Right renal pelvis (tissue), 4 donors: ENCODE measurements around the gene CPT1C. TPM values are rescaled to one million over a fixed set of nuclear protein-coding genes. Genes with fewer than 3 reads are reported as not detected.

ENCODE experiments used
- DNase-seq, 4 donors: peaks; one replicate each; pipeline ENCODE4 v3.0.0-alpha.2; 2013; ENCODE audit warnings: low read depth in 4 of 4, low spot score in 3 of 4, missing footprints in 1 of 4
- polyA plus RNA-seq, 4 donors: library from polyadenylated mRNA; unstranded; fragments of 120-200 nt; gene quantifications; one replicate each; pipeline ENCODE4 v1.2.1, GENCODE V29; 2013; ENCODE audit not compliant: insufficient read length in 4 of 4

The CPT1C gene
- polyA plus RNA-seq, 4 donors, result 10.3 to 13.3 (median 12.2) TPM

DNA sequence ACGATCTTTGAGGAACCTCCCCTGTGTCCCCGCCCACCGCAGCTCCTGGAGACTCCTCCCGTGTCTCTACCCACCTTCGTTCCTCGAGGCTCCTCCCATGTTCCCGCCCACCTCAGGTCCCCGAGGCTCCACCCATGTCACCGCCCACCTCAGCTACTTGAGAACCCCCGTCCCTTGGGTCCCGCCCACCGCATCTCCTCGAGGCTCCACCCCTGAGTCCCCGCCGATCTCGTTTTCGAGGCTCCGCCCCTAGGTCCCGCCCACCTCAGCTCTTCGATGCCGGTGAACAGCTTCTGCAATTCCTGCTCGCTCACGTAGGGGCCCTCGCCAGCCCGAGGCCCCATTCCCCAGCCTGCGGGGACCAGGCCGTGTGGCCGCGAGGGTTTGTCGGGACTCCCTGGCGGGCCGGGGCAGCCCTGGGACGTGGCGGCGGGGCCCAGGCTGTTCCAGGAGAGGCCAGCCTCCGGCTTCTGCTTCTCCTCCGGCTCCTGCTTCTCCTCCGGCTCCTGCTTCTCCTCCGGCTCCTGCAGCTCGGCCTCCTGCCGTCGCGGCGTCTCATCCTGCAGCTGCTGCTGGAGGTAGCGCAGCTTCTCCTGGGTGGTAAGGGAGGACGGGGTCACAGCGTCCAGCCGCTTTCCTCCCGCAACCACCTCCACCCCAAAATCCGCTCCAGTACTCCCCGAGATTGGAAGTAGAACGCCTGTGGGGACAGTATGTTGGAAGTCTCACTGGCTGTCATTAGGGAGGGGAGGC lies 55.5 kb downstream of the CPT1C start:
- no peak for DNase-seq

DNA sequence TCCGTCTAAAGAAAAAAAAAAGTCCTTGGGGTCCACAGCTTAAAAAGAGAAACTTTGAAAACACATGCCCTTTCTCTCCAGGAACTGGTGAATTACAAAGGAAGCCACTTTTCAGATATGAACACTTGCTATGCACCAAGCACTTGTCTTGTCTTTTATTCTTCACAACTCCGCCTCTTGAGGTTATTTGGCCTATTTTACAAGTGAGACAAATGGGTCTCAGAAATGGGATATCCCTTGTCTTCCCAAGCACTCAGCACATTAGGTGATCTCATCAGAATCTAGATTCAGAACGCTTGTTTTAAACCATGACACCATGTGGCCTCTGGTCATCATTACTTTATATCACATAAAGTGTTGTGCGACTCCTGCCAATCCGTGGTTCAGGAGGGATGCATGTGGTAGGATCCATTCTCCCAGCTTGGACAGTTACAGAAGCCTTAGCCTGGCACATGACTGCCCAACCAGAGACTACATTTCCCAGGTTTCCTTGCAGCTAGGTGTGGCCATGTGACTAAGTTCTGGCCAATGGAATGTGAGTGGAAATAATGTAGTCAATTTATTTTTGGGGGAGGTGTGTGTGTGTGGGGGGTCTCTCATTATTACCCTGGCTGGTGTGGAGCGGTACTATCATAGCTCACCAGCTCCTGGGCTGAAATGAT lies 58.3 kb downstream of the CPT1C start:
- DNase-seq, result no peak

DNA sequence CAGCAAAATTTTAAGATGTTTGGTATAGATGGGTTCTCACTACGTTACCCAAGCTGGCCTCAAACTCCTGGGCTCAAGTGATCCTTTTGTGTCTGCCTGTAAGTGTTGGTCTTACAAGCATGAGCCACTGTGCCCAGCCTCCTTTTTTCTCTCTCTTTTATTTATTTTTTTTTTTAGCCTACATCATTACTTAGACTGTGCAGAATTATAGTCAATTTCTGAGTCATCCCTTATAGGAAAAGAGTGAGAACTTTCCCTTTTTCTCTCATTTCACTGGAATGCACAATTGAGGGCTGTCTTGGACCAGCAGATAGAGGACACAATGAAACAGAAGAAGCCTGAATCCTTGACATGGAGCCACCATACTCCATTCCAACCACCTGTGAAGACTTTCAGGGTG lies 58.9 kb downstream of the CPT1C start:
- DNase-seq, result no peak

GRCh38 chr19:49752701-49753100 lies 61.8 kb downstream of the CPT1C start:
- no peak for DNase-seq

DNA sequence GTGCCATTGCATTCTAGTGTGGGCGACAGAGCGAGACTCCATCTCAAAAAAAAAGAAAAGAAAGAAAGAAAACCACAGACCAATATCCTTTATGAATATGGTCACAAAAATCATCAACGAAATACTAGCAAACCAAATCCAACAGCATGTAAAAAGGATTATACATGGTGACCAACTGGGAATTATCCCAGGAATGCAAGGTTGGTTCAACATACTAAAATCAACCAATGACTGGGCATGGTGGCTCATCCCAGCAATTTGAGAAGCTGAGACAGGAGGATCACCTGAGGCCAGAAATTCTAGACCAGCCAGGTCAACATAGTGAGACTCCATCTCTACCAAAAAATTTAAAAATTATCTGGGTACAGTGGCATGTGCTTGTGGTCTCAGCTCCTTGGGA lies 65.0 kb downstream of the CPT1C start:
- DNase-seq, result no peak

DNA sequence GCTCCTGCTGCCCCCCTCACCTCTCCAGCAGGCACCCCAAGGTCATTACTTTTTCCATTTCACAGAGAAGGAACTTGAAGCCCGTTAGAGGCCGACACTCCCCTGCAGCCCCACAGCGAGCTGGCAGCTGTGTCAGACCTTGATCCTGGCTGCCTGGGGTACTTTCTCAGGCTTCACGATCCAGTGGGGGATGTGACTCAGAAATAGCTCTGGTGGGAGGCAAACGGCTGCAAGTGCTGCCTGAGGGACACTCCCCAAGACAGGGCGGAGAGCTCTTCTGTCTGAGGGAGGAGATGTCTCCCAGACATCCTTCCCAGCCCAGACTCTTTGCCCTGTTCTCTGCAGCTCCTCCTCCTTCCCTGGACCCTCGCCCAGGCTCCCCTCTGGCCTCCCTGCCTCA lies 67.4 kb downstream of the CPT1C start:
- no peak for DNase-seq

DNA sequence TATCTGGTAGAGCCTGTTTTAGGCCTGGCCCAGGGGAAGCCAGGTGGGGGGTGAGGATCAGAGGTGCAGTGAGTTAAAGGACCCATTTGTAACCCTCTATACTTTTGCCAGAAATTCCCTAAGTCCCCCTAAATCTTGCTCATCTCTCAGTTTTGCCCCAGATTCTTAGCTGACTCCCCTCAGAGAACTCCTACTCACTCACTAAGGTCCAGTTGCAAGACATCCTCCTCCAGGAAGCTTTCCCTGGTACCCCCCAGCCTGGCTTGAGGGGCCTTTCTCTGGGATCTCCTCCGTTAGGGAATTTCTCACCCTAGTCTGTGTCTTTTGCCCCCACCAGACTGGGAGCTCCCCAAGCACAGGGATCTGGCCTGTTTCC lies 70.3 kb downstream of the CPT1C start:
- DNase-seq, result no peak

DNA sequence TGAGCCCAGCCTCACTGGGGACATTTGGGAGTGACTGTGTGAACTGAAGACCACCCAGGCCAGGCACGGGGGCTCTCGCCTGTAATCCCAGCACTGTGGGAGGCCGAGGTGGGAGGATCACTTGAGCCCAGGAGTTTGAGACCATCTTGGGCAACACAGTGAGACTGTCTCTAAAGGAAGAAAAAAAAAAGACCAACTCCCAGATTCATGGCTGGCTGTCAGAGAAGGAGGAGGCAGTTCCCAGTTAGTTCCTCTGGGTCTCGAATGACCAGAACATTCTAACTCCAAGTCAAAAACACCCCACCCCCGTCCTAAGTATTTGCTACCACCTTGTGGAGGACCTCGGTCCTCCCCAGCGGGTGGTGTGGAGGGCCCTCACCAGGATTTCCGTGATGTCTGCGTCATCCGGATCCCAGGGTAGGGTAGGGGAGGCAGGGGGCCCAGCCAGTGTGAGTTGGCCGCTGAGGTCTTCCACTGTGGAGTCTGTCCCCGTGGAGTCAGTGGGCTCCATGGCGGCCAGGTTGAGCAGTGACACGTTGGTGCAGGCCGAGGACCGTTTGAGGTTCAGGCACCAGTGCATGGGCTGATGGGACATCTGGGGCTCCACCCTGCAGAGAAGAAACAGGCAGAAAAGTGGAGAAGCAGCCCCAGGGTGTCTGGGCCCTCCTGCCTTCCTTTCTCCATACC lies 70.9 kb downstream of the CPT1C start:
- DNase-seq, result peak in 1 of 4 donors; percentile 17

DNA sequence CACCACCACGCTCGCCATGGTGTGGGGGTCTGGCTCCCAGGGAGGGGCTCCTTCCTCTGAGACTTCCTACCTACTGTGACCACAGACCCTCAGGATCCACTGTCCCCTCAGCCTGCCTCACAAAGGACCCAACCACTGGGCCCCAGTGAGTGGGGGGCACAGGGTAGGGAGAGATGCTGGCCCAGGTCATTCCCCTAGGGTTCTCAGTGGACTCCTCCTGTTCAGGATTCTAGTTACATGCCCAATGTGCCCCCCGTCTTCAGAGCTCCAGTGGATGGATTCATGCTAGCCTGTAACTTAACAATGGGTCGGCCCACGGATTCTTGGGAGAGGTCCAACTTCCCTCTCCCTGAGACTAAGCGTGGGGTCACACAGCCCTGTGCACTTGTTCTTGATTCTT lies 72.3 kb downstream of the CPT1C start, which contains the start of gene TSKS:
Gene TSKS, minus strand, starts transcription at position 77 of the 400 bp plus-strand sequence. Its CDS starts 59 bp downstream, at position 18.
- no peak for DNase-seq

Other genes starting within 250 kb of the CPT1C start
- gene SLC17A7, start 249.6 kb upstream of the CPT1C start, polyA plus RNA-seq, result under 1 TPM; 0.25 to 0.49 (median 0.40) TPM
- gene PIH1D1, start 239.3 kb upstream of the CPT1C start, polyA plus RNA-seq, result 10 to 100 TPM; 79.0 to 96.1 (median 82.8) TPM
- gene ALDH16A1, start 237.9 kb upstream of the CPT1C start, polyA plus RNA-seq, result 10 to 100 TPM; 16.6 to 27.5 (median 18.3) TPM
- 1 to 10 TPM; 2.6 to 4.5 (median 3.6) TPM for gene FLT3LG, start 216.9 kb upstream of the CPT1C start, polyA plus RNA-seq
- gene RPL13A, start 203.5 kb upstream of the CPT1C start, polyA plus RNA-seq, result 1,000 to 10,000 TPM; 2,364 to 2,825 (median 2,611) TPM
- gene RPS11, start 194.7 kb upstream of the CPT1C start, polyA plus RNA-seq, result 1,000 to 10,000 TPM; 2,560 to 2,862 (median 2,794) TPM
- 100 to 1,000 TPM; 242 to 339 (median 259) TPM for gene FCGRT, start 178.5 kb upstream of the CPT1C start, polyA plus RNA-seq
- 10 to 100 TPM; 14.5 to 23.3 (median 17.4) TPM for gene RCN3, start 163.1 kb upstream of the CPT1C start, polyA plus RNA-seq
- gene NOSIP, start 110.6 kb upstream of the CPT1C start, polyA plus RNA-seq, result 10 to 100 TPM; 53.6 to 73.7 (median 60.5) TPM
- 1 to 10 TPM; 7.3 to 9.3 (median 8.3) TPM for gene PRRG2, start 109.8 kb upstream of the CPT1C start, polyA plus RNA-seq
- gene PRR12, start 99.9 kb upstream of the CPT1C start, polyA plus RNA-seq, result 10 to 100 TPM; 17.9 to 27.1 (median 20.2) TPM
- gene RRAS, start 51.0 kb upstream of the CPT1C start, polyA plus RNA-seq, result 10 to 100 TPM; 23.7 to 32.2 (median 25.8) TPM
- gene SCAF1, start 48.9 kb upstream of the CPT1C start, polyA plus RNA-seq, result 10 to 100 TPM; 31.4 to 47.6 (median 34.7) TPM
- 10 to 100 TPM; 41.2 to 56.3 (median 47.9) TPM for gene IRF3, start 25.3 kb upstream of the CPT1C start, polyA plus RNA-seq
- gene BCL2L12, start 25.2 kb upstream of the CPT1C start, polyA plus RNA-seq, result 10 to 100 TPM; 20.5 to 32.6 (median 23.9) TPM
- gene PRMT1, start 13.8 kb upstream of the CPT1C start, polyA plus RNA-seq, result 100 to 1,000 TPM; 196 to 239 (median 211) TPM
- gene ADM5, start 1.5 kb upstream of the CPT1C start, polyA plus RNA-seq, result 1 to 10 TPM in 3 of 4 donors, under 1 TPM in 1; 0.61 to 1.6 (median 1.3) TPM
- under 1 TPM in 2 of 4 donors, not detected in 2; 0.11 to 0.38 TPM for gene TSKS, start 72.2 kb downstream of the CPT1C start, polyA plus RNA-seq
- gene AP2A1, start 75.9 kb downstream of the CPT1C start, polyA plus RNA-seq, result 10 to 100 TPM; 48.7 to 68.2 (median 52.9) TPM
- gene FUZ, start 122.2 kb downstream of the CPT1C start, polyA plus RNA-seq, result 10 to 100 TPM; 29.6 to 40.2 (median 31.7) TPM
- 10 to 100 TPM; 58.8 to 74.9 (median 66.2) TPM for gene MED25, start 127.2 kb downstream of the CPT1C start, polyA plus RNA-seq
- 100 to 1,000 TPM; 249 to 353 (median 277) TPM for gene PTOV1, start 160.0 kb downstream of the CPT1C start, polyA plus RNA-seq
- 10 to 100 TPM; 42.7 to 57.9 (median 46.3) TPM for gene PNKP, start 176.5 kb downstream of the CPT1C start, polyA plus RNA-seq
- gene AKT1S1, start 186.2 kb downstream of the CPT1C start, polyA plus RNA-seq, result 10 to 100 TPM; 30.0 to 43.8 (median 34.2) TPM
- 10 to 100 TPM; 40.4 to 51.4 (median 43.4) TPM for gene TBC1D17, start 186.6 kb downstream of the CPT1C start, polyA plus RNA-seq
- 1 to 10 TPM; 1.7 to 3.6 (median 2.3) TPM for gene IL4I1, start 205.8 kb downstream of the CPT1C start, polyA plus RNA-seq
- 10 to 100 TPM; 22.7 to 26.9 (median 23.8) TPM for gene ATF5, start 238.1 kb downstream of the CPT1C start, polyA plus RNA-seq
- 10 to 100 TPM; 58.7 to 63.6 (median 61.4) TPM for gene NUP62, start 238.4 kb downstream of the CPT1C start, polyA plus RNA-seq